ENCODE data around the gene LOXL1.
"Not testable (repeated sequence)": the region's sequence is repeated elsewhere in the genome, so short reads cannot be mapped to it uniquely, and the experiment has no call there.

Gene LOXL1

GRCh38 chr15:73922186-73923151 is 3.8 kb upstream of the LOXL1 start:
- DNase-seq (ENCODE audit: low spot score) = no peak

GRCh38 chr15:73923156-73923487 is 3.1 kb upstream of the LOXL1 start:
- DNase-seq (ENCODE audit: low spot score) = no peak

- no peak for DNase-seq (ENCODE audit: low spot score)
These were observed 2.6 kb upstream of the LOXL1 start for GRCh38 chr15:73923488-73924164.

- peak; percentile 55 for DNase-seq (ENCODE audit: low spot score)
These were observed 1.9 kb upstream of the LOXL1 start for GRCh38 chr15:73924171-73924921.

GRCh38 chr15:73925848-73926218 is 429 bp upstream of the LOXL1 start:
- DNase-seq (ENCODE audit: low spot score) = no peak

GRCh38 chr15:73927003-73927475 is 777 bp downstream of the LOXL1 start:
- DNase-seq (ENCODE audit: low spot score) = no peak

- peak; percentile 62 for DNase-seq (ENCODE audit: low spot score)
These were observed 1.4 kb downstream of the LOXL1 start for GRCh38 chr15:73927476-73928240.

GRCh38 chr15:73928241-73928579 is 1.9 kb downstream of the LOXL1 start:
- DNase-seq (ENCODE audit: low spot score) = no peak

- no peak for DNase-seq (ENCODE audit: low spot score)
These were observed 2.8 kb downstream of the LOXL1 start for GRCh38 chr15:73928971-73929627.

GRCh38 chr15:73930371-73930770 is 4.1 kb downstream of the LOXL1 start:
- no peak for DNase-seq (ENCODE audit: low spot score)

- DNase-seq (ENCODE audit: low spot score) = no peak
These were observed 4.6 kb downstream of the LOXL1 start for GRCh38 chr15:73930790-73931281.

GRCh38 chr15:73931441-73931840 is 5.2 kb downstream of the LOXL1 start:
- DNase-seq (ENCODE audit: low spot score) = no peak

GRCh38 chr15:73932381-73933191 is 6.3 kb downstream of the LOXL1 start:
- DNase-seq (ENCODE audit: low spot score) = no peak

- DNase-seq (ENCODE audit: low spot score) = no peak
These were observed 8.0 kb downstream of the LOXL1 start for GRCh38 chr15:73934281-73934680.

- DNase-seq (ENCODE audit: low spot score) = no peak
These were observed 9.3 kb downstream of the LOXL1 start for GRCh38 chr15:73935547-73935946.

- no peak for DNase-seq (ENCODE audit: low spot score)
These were observed 9.9 kb downstream of the LOXL1 start for GRCh38 chr15:73936181-73936580.

- DNase-seq (ENCODE audit: low spot score) = no peak
These were observed 10.5 kb downstream of the LOXL1 start for GRCh38 chr15:73936588-73937290.

GRCh38 chr15:73937296-73937695 is 11.0 kb downstream of the LOXL1 start:
- DNase-seq (ENCODE audit: low spot score) = no peak

GRCh38 chr15:73937726-73938125 is 11.5 kb downstream of the LOXL1 start:
- no peak for DNase-seq (ENCODE audit: low spot score)

- DNase-seq (ENCODE audit: low spot score) = not testable (repeated sequence)
These were observed 12.3 kb downstream of the LOXL1 start for GRCh38 chr15:73938516-73938915.
